ENCODE data around the gene AMPD1. TPM values are rescaled to one million over a fixed set of nuclear protein-coding genes. Genes with fewer than 3 reads are reported as not detected.

The AMPD1 gene
- not detected for total RNA-seq
- polyA plus RNA-seq, result not detected
- 0 reads per million in 6 experiments for total RNA-seq

GRCh38 chr1:114695430-114696058 is at the start of gene AMPD1:
Gene AMPD1 (minus strand): TSS chr1:114695546. CDS start chr1:114695471, 75 bp downstream.
- no peaks in the 10 kb centered on the region for H3K9me3 Mint-ChIP-seq
- POLR2A ChIA-PET, result no interaction called here
- H3K4me3 Mint-ChIP-seq, result no peak within 1 kb of the TSS
- DNase-seq (no peak), ATAC-seq (no peak)
- H3K36me3 Mint-ChIP-seq, result peaks cover 0 to 2% (median 0%) of the 10 kb centered on the region in 3 donors
- H3K27ac Mint-ChIP-seq, result no peak within 1 kb of the TSS
- no peaks in the 10 kb centered on the region for H3K4me1 Mint-ChIP-seq
- peaks cover 0 to 12% (median 5%) of the 10 kb centered on the region in 5 donors for H3K27me3 Mint-ChIP-seq

GRCh38 chr1:114741963-114742746 is 46.8 kb upstream of the AMPD1 start:
- Mint-ChIP-seq H3K4me1 (peaks cover 26 to 73% (median 55%) of the 10 kb centered on the region in 4 donors), H3K27ac (peak overlapping the region in 6 of 10 donors; percentile 2 to 84 (median 32)), H3K4me3 (peak overlapping the region in 2 of 10 donors; percentile 3 to 36), H3K36me3 (peaks cover 5 to 95% (median 25%) of the 10 kb centered on the region in 3 donors), H3K27me3 (no peaks in the 10 kb centered on the region), H3K9me3 (no peaks in the 10 kb centered on the region)
- POLR2A ChIA-PET, result interaction anchor here (1.2 kb wide), 1 partner anchor 15 kb away, joined by 5 read pairs; the partner anchor contains the start of gene CSDE1
- DNase-seq, result no peak
- no peak for ATAC-seq

- ATAC-seq (no peak), DNase-seq (no peak)
- H3K36me3 Mint-ChIP-seq, result peaks cover 5 to 95% (median 32%) of the 10 kb centered on the region in 3 donors
- no peak overlapping the region for H3K27ac Mint-ChIP-seq
- H3K9me3 Mint-ChIP-seq, result no peaks in the 10 kb centered on the region
- no peaks in the 10 kb centered on the region for H3K27me3 Mint-ChIP-seq
- no peak overlapping the region for H3K4me3 Mint-ChIP-seq
- POLR2A ChIA-PET, result interaction anchor here (0.6 kb wide), 1 partner anchor 327 kb away, joined by 4 read pairs; no protein-coding TSS in a partner anchor
- peaks cover 18 to 55% (median 44%) of the 10 kb centered on the region in 4 donors for H3K4me1 Mint-ChIP-seq
Observed at GRCh38 chr1:114740331-114740730, 45.0 kb upstream of the AMPD1 start.

GRCh38 chr1:114737314-114737849 is 42.0 kb upstream of the AMPD1 start:
- DNase-seq (no peak), ATAC-seq (no peak)
- Mint-ChIP-seq H3K27me3 (no peaks in the 10 kb centered on the region), H3K27ac (peak overlapping the region in 5 of 10 donors; percentile 7 to 62 (median 54)), H3K4me3 (no peak overlapping the region), H3K4me1 (peaks cover 12 to 31% (median 27%) of the 10 kb centered on the region in 4 donors), H3K9me3 (no peaks in the 10 kb centered on the region), H3K36me3 (peaks cover 5 to 95% (median 33%) of the 10 kb centered on the region in 3 donors)
- POLR2A ChIA-PET, result no interaction called here

GRCh38 chr1:114735479-114735878 is 40.1 kb upstream of the AMPD1 start:
- no peak for ATAC-seq
- Mint-ChIP-seq H3K27me3 (no peaks in the 10 kb centered on the region), H3K36me3 (peaks cover 5 to 98% (median 39%) of the 10 kb centered on the region in 3 donors), H3K9me3 (no peaks in the 10 kb centered on the region), H3K4me3 (no peak overlapping the region), H3K4me1 (peaks cover 7 to 21% (median 14%) of the 10 kb centered on the region in 4 donors), H3K27ac (peak overlapping the region in 3 of 10 donors; percentile 14 to 54 (median 28))
- no peak for DNase-seq
- POLR2A ChIA-PET, result interaction anchor here (0.6 kb wide), 1 partner anchor 12 kb away, joined by 3 read pairs; no protein-coding TSS in a partner anchor

GRCh38 chr1:114729782-114730181 is 34.4 kb upstream of the AMPD1 start:
- Mint-ChIP-seq H3K36me3 (peaks cover 11 to 97% (median 31%) of the 10 kb centered on the region in 3 donors), H3K27me3 (no peaks in the 10 kb centered on the region)
- POLR2A ChIA-PET, result interaction anchor here (0.5 kb wide), 1 partner anchor 8 kb away, joined by 3 read pairs; no protein-coding TSS in a partner anchor

GRCh38 chr1:114728553-114728952 is 33.2 kb upstream of the AMPD1 start:
- Mint-ChIP-seq H3K36me3 (peaks cover 11 to 97% (median 29%) of the 10 kb centered on the region in 3 donors), H3K27me3 (no peaks in the 10 kb centered on the region), H3K4me3 (no peak overlapping the region), H3K4me1 (peaks cover 0 to 5% (median 4%) of the 10 kb centered on the region in 4 donors), H3K9me3 (no peaks in the 10 kb centered on the region), H3K27ac (peak overlapping the region in 4 of 10 donors; percentile 0 to 53 (median 10))
- no peak for DNase-seq
- ATAC-seq, result no peak
- POLR2A ChIA-PET, result interaction anchor here (0.6 to 0.7 kb wide), 2 partner anchors 9 to 32 kb away, joined by 3 to 5 read pairs; no protein-coding TSS in a partner anchor

More at GRCh38 chr1:114729782-114730181, 34.4 kb upstream of the AMPD1 start:
- DNase-seq (no peak), ATAC-seq (no peak)
- no peak overlapping the region for H3K4me3 Mint-ChIP-seq
- peak overlapping the region in 3 of 10 donors; percentile 39 to 56 (median 56) for H3K27ac Mint-ChIP-seq
- no peaks in the 10 kb centered on the region for H3K9me3 Mint-ChIP-seq
- peaks cover 0 to 5% (median 4%) of the 10 kb centered on the region in 4 donors for H3K4me1 Mint-ChIP-seq

GRCh38 chr1:114725230-114725629 is 29.9 kb upstream of the AMPD1 start:
- Mint-ChIP-seq H3K27ac (peak overlapping the region in 5 of 10 donors; percentile 15 to 83 (median 24)), H3K9me3 (no peaks in the 10 kb centered on the region), H3K4me3 (no peak overlapping the region), H3K27me3 (no peaks in the 10 kb centered on the region), H3K36me3 (peaks cover 5 to 96% (median 28%) of the 10 kb centered on the region in 3 donors), H3K4me1 (peaks cover 0 to 2% (median under 1%) of the 10 kb centered on the region in 4 donors)
- POLR2A ChIA-PET, result no interaction called here
- DNase-seq (no peak), ATAC-seq (no peak)

- Mint-ChIP-seq H3K27me3 (no peaks in the 10 kb centered on the region), H3K9me3 (no peaks in the 10 kb centered on the region), H3K27ac (peak overlapping the region in 4 of 10 donors; percentile 37 to 85 (median 72)), H3K36me3 (peaks cover 5 to 96% (median 32%) of the 10 kb centered on the region in 3 donors), H3K4me1 (peaks cover 0 to 2% (median under 1%) of the 10 kb centered on the region in 4 donors), H3K4me3 (no peak overlapping the region)
- DNase-seq (no peak), ATAC-seq (no peak)
- POLR2A ChIA-PET, result no interaction called here
Observed at GRCh38 chr1:114723915-114724314, 28.6 kb upstream of the AMPD1 start.

GRCh38 chr1:114723457-114723856 is 28.1 kb upstream of the AMPD1 start:
- no peak for ATAC-seq
- Mint-ChIP-seq H3K9me3 (no peaks in the 10 kb centered on the region), H3K4me3 (no peak overlapping the region), H3K36me3 (peaks cover 5 to 97% (median 34%) of the 10 kb centered on the region in 3 donors), H3K27me3 (no peaks in the 10 kb centered on the region), H3K4me1 (peaks cover 0 to 2% (median under 1%) of the 10 kb centered on the region in 4 donors), H3K27ac (peak overlapping the region in 1 of 10 donors; percentile 83)
- POLR2A ChIA-PET, result no interaction called here
- no peak for DNase-seq

- ATAC-seq, result no peak
- POLR2A ChIA-PET, result interaction anchor here (1.1 kb wide), 1 partner anchor 60 kb away, joined by 4 read pairs; the partner anchor contains the start of gene SIKE1
- no peaks in the 10 kb centered on the region for H3K9me3 Mint-ChIP-seq
- no peak for DNase-seq
- peak overlapping the region in 4 of 10 donors; percentile 32 to 86 (median 40) for H3K27ac Mint-ChIP-seq
- H3K4me1 Mint-ChIP-seq, result peaks cover 12 to 19% (median 17%) of the 10 kb centered on the region in 4 donors
- peaks cover 6 to 82% (median 27%) of the 10 kb centered on the region in 3 donors for H3K36me3 Mint-ChIP-seq
- H3K27me3 Mint-ChIP-seq, result no peaks in the 10 kb centered on the region
- no peak overlapping the region for H3K4me3 Mint-ChIP-seq
Observed at GRCh38 chr1:114720492-114720891, 25.1 kb upstream of the AMPD1 start.

GRCh38 chr1:114719424-114719787 is 24.1 kb upstream of the AMPD1 start:
- no peaks in the 10 kb centered on the region for H3K27me3 Mint-ChIP-seq
- peaks cover 6 to 73% (median 23%) of the 10 kb centered on the region in 3 donors for H3K36me3 Mint-ChIP-seq
- DNase-seq, result no peak
- POLR2A ChIA-PET, result interaction anchor here (0.8 to 1.1 kb wide), 2 partner anchors 9 to 61 kb away, joined by 3 to 4 read pairs; partner anchors contain the start of gene SIKE1
- H3K4me1 Mint-ChIP-seq, result peaks cover 11 to 22% (median 19%) of the 10 kb centered on the region in 4 donors
- H3K9me3 Mint-ChIP-seq, result no peaks in the 10 kb centered on the region
- ATAC-seq, result no peak
- H3K4me3 Mint-ChIP-seq, result no peak overlapping the region
- H3K27ac Mint-ChIP-seq, result peak overlapping the region in 4 of 10 donors; percentile 33 to 54 (median 42)
